NT2/D1 (cell line): ENCODE results near the gene CCDC107.
"Not testable (repeated sequence)": the region's sequence is repeated elsewhere in the genome, so short reads cannot be mapped to it uniquely, and the experiment has no call there.

Experiments used
- SUZ12 ChIP-seq: IDR thresholded peaks from 2 replicates; pipeline ENCODE4 v1.6.1; 2011; ENCODE audit not compliant: insufficient read length, insufficient read depth; ENCODE audit errors: extremely low read depth
- YY1 ChIP-seq: IDR thresholded peaks from 2 replicates; pipeline ENCODE4 v1.6.1; 2011; ENCODE audit not compliant: insufficient read length, insufficient read depth
- ZNF274 ChIP-seq: IDR thresholded peaks from 2 replicates; pipeline ENCODE4 v1.6.1; 2011; ENCODE audit warnings: mild to moderate bottlenecking, low read depth, low read length

DNA sequence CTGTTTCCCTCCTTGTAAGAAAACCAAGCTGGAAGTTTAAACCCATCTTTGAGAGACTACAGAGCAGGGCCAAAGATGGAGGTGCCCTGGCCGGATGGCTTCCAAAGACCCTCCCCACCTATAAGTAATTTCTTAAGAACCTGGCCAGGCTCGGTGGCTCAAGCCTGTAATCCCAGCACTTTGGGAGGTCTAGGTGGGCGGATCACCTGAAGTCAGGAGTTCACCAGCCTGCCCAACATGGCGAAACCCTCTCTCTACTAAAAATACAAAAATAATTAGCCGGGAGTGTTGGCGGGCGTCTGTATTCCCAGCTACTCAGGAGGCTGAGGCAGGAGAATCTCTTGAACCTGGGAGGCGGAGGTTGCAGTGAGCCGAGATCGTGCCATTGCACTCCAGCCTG lies 12.4 kb upstream of the CCDC107 start:
- TF ChIP-seq SUZ12, YY1, ZNF274: not testable (repeated sequence)
